Neuronal stem cell (in vitro differentiated cells): ENCODE measurements around the gene DNM3.

Source experiments
- DNase-seq: peaks from one replicate; pipeline ENCODE4 v3.0.0-alpha.2; 2013; ENCODE audit warnings: low spot score
- H2AFZ ChIP-seq: one replicate; pipeline ENCODE4 v1.6.1; 2013; ENCODE audit warnings: mild to moderate bottlenecking, low read length, inconsistent platforms
- H2AK5ac ChIP-seq: 2 replicates; pipeline ENCODE4 v1.6.1; 2013; ENCODE audit warnings: low read depth, mild to moderate bottlenecking, inconsistent platforms, low read length, moderate library complexity, mixed read lengths
- H2BK120ac ChIP-seq: 2 replicates; pipeline ENCODE4 v1.6.1; 2013; ENCODE audit warnings: low read depth, mild to moderate bottlenecking, inconsistent platforms, low read length, moderate library complexity, mixed read lengths
- H2BK12ac ChIP-seq: one replicate; pipeline ENCODE4 v1.6.1; 2013; ENCODE audit warnings: low read length, inconsistent platforms
- H2BK15ac ChIP-seq: 2 replicates; pipeline ENCODE4 v1.6.1; 2013; ENCODE audit warnings: mild to moderate bottlenecking, low read length, inconsistent platforms, mixed read lengths
- H2BK5ac ChIP-seq: one replicate; pipeline ENCODE4 v1.6.1; 2013; ENCODE audit warnings: inconsistent platforms, mild to moderate bottlenecking, low read length, moderate library complexity
- H3K14ac ChIP-seq: one replicate; pipeline ENCODE4 v1.6.1; 2013; ENCODE audit warnings: low read length, inconsistent platforms
- H3K18ac ChIP-seq: 2 replicates; pipeline ENCODE4 v1.6.1; 2013; ENCODE audit warnings: low read length, inconsistent platforms
- H3K23ac ChIP-seq: 2 replicates; pipeline ENCODE4 v1.6.1; 2013; ENCODE audit warnings: low read depth, mild to moderate bottlenecking, mixed read lengths, low read length, inconsistent platforms; ENCODE audit not compliant: poor library complexity
- H3K27ac ChIP-seq: replicated peaks from 3 replicates; pipeline ENCODE4 v1.5.1; 2013; ENCODE audit warnings: low read length, inconsistent platforms
- H3K27me3 ChIP-seq, 3 experiments: 2 replicates each; pipeline ENCODE4 v1.6.1; 2013; ENCODE audit warnings: low read length in 3 of 3, mild to moderate bottlenecking in 2 of 3, inconsistent platforms in 1 of 3, low read depth in 1 of 3, mixed read lengths in 1 of 3, moderate library complexity in 1 of 3; ENCODE audit not compliant: control insufficient read depth in 3 of 3, insufficient read depth in 3 of 3
- H3K36me3 ChIP-seq, 2 donors: replicated peaks in 1 of 2; 2 replicates each; pipeline ENCODE4 v1.6.1; 2013; ENCODE audit warnings: low read length in 2 of 2; ENCODE audit not compliant: control insufficient read depth in 2 of 2, insufficient read depth in 2 of 2
- H3K4ac ChIP-seq: 2 replicates; pipeline ENCODE4 v1.6.1; 2013; ENCODE audit warnings: inconsistent platforms, mild to moderate bottlenecking, low read length, moderate library complexity
- H3K4me1 ChIP-seq, 2 donors: 1 replicate in 1 of 2; 2 replicates in 1 of 2; pipeline ENCODE4 v1.6.1; 2013; ENCODE audit warnings: low read length in 2 of 2, low read depth in 1 of 2; ENCODE audit not compliant: control insufficient read depth in 2 of 2, insufficient read depth in 1 of 2
- H3K4me2 ChIP-seq: one replicate; pipeline ENCODE4 v1.6.1; 2013; ENCODE audit warnings: mild to moderate bottlenecking, low read length, inconsistent platforms; ENCODE audit not compliant: insufficient read depth, poor library complexity, severe bottlenecking
- H3K4me3 ChIP-seq, 2 donors: 2 replicates each; pipeline ENCODE4 v1.5.1; 2013; ENCODE audit warnings: low read length in 2 of 2, mild to moderate bottlenecking in 2 of 2, inconsistent platforms in 1 of 2, moderate library complexity in 1 of 2
- H3K79me1 ChIP-seq: one replicate; pipeline ENCODE4 v1.6.1; 2013; ENCODE audit warnings: low read depth, mild to moderate bottlenecking, inconsistent platforms, low read length, moderate library complexity
- H3K9ac ChIP-seq: one replicate; pipeline ENCODE4 v1.6.1; 2013; ENCODE audit warnings: mild to moderate bottlenecking, low read depth, low read length, inconsistent platforms; ENCODE audit not compliant: poor library complexity
- H3K9me3 ChIP-seq, 2 donors: replicated peaks in 1 of 2; 2 replicates each; pipeline versions ENCODE3 to v1.6.1; 2013; ENCODE audit warnings: low read length in 2 of 2, mild to moderate bottlenecking in 2 of 2, inconsistent platforms in 1 of 2, low read depth in 1 of 2, mixed read lengths in 1 of 2, moderate library complexity in 1 of 2; ENCODE audit not compliant: control insufficient read depth in 2 of 2, insufficient read depth in 1 of 2
- H4K8ac ChIP-seq: one replicate; pipeline ENCODE4 v1.6.1; 2013; ENCODE audit warnings: low read depth, mild to moderate bottlenecking, inconsistent platforms, low read length, moderate library complexity
- H4K91ac ChIP-seq: one replicate; pipeline ENCODE4 v1.6.1; 2013; ENCODE audit warnings: low read length, low read depth, mild to moderate bottlenecking, inconsistent platforms; ENCODE audit not compliant: poor library complexity
- WGBS, 2 donors: extraction: QIAGEN DNeasy Blood & Tissue Kit; methylation state at CpG; one replicate each; pipeline ENCODE4 v1.1.7; 2013; ENCODE audit warnings: missing lambda C conversion rate in 2 of 2, mixed read lengths in 1 of 2; ENCODE audit not compliant: insufficient read length in 2 of 2, insufficient replicate concordance in 1 of 2; ENCODE audit errors: extremely low coverage in 2 of 2; 5-methylcytosine and 5-hydroxymethylcytosine counted together

Gene DNM3

GRCh38 chr1:171966426-171967220 lies 125.3 kb downstream of the DNM3 start:
- Histone ChIP-seq H3K9me3 (no peaks in the 10 kb centered on the region), H4K8ac (no peak overlapping the region), H2BK15ac (no peak overlapping the region), H3K36me3 (no peaks in the 10 kb centered on the region), H3K4me1 (no peaks in the 10 kb centered on the region), H3K23ac (no peak overlapping the region), H4K91ac (no peak overlapping the region), H2BK5ac (no peak overlapping the region), H3K14ac (no peak overlapping the region), H2BK12ac (no peak overlapping the region), H3K9ac (no peak overlapping the region), H2BK120ac (no peak overlapping the region), H3K4me3 (no peak overlapping the region), H3K18ac (no peak overlapping the region), H3K27ac (no peak overlapping the region), H3K27me3 (peaks cover 0 to 4% (median 0%) of the 10 kb centered on the region in 3 experiments), H3K79me1 (no peaks in the 10 kb centered on the region), H3K4ac (no peak overlapping the region), H3K4me2 (no peak overlapping the region), H2AK5ac (no peak overlapping the region), H2AFZ (no peak overlapping the region)
- DNase-seq = no peak
- whole genome bisulfite sequencing, 2 donors = no CpG with 5 or more reads among the region's 3 CpGs

- no peaks in the 10 kb centered on the region for H3K27me3 ChIP-seq
- no peak overlapping the region for H2AFZ ChIP-seq
- DNase-seq = no peak
- H2BK12ac ChIP-seq = no peak overlapping the region
- H3K23ac ChIP-seq = no peak overlapping the region
- no peaks in the 10 kb centered on the region for H3K36me3 ChIP-seq
- H2AK5ac ChIP-seq = no peak overlapping the region
- H3K4ac ChIP-seq = no peak overlapping the region
- H3K9me3 ChIP-seq = no peaks in the 10 kb centered on the region
- no peak overlapping the region for H3K27ac ChIP-seq
- no peak overlapping the region for H2BK120ac ChIP-seq
- no peak overlapping the region for H3K4me3 ChIP-seq
- H3K18ac ChIP-seq = no peak overlapping the region
- H4K8ac ChIP-seq = no peak overlapping the region
- WGBS, 2 donors = no CpG with 5 or more reads among the region's 2 CpGs
- no peaks in the 10 kb centered on the region for H3K79me1 ChIP-seq
- H2BK15ac ChIP-seq = no peak overlapping the region
- no peak overlapping the region for H3K14ac ChIP-seq
- H2BK5ac ChIP-seq = no peak overlapping the region
- H4K91ac ChIP-seq = no peak overlapping the region
- H3K9ac ChIP-seq = no peak overlapping the region
- no peaks in the 10 kb centered on the region for H3K4me1 ChIP-seq
- H3K4me2 ChIP-seq = no peak overlapping the region
These were observed 127.9 kb downstream of the DNM3 start for GRCh38 chr1:171969226-171969625.

DNA sequence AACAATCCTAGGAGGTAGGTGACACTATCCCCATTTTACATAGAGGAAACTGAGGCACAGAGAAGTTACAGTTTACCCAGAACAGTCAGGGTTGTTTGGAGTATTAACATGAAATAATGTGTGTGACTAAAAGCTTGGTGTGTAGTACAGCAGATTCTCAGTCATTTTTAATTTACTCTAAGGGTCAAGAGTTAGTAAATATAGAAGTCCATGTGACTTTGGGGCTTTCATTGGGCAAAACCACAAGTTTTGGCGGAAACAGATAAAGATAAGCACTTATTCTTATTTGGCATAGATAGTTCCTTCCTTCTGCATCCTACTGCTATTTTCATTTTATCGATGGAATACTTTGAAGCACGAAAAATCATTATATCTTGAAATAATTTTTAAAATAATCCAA lies 128.5 kb downstream of the DNM3 start:
- Histone ChIP-seq H3K23ac (no peak overlapping the region), H2AFZ (no peak overlapping the region), H2AK5ac (no peak overlapping the region), H2BK15ac (no peak overlapping the region), H3K36me3 (no peaks in the 10 kb centered on the region), H2BK120ac (no peak overlapping the region), H4K91ac (no peak overlapping the region), H3K27ac (no peak overlapping the region), H3K4me1 (no peaks in the 10 kb centered on the region), H3K79me1 (no peaks in the 10 kb centered on the region), H3K27me3 (no peaks in the 10 kb centered on the region), H3K9me3 (no peaks in the 10 kb centered on the region), H3K4me2 (no peak overlapping the region), H3K4me3 (no peak overlapping the region), H3K18ac (no peak overlapping the region), H2BK5ac (no peak overlapping the region), H3K14ac (no peak overlapping the region), H3K9ac (no peak overlapping the region), H3K4ac (no peak overlapping the region), H2BK12ac (no peak overlapping the region), H4K8ac (no peak overlapping the region)
- no peak for DNase-seq
- WGBS, 2 donors = no CpG with 5 or more reads among the region's 3 CpGs

GRCh38 chr1:171972846-171973245 lies 131.5 kb downstream of the DNM3 start:
- H2BK120ac ChIP-seq = no peak overlapping the region
- H4K8ac ChIP-seq = no peak overlapping the region
- H4K91ac ChIP-seq = no peak overlapping the region
- no peak overlapping the region for H3K14ac ChIP-seq
- H2BK12ac ChIP-seq = no peak overlapping the region
- no peak overlapping the region for H2AFZ ChIP-seq
- H3K27me3 ChIP-seq = no peaks in the 10 kb centered on the region
- H3K23ac ChIP-seq = no peak overlapping the region
- no peaks in the 10 kb centered on the region for H3K79me1 ChIP-seq
- H3K4me3 ChIP-seq = no peak overlapping the region
- no peak overlapping the region for H3K9ac ChIP-seq
- H2BK15ac ChIP-seq = no peak overlapping the region
- H3K4me1 ChIP-seq = no peaks in the 10 kb centered on the region
- no peak overlapping the region for H2BK5ac ChIP-seq
- no peaks in the 10 kb centered on the region for H3K36me3 ChIP-seq
- no peak overlapping the region for H2AK5ac ChIP-seq
- WGBS, 2 donors = no CpG with 5 or more reads among the region's 3 CpGs
- no peak for DNase-seq
- H3K4ac ChIP-seq = no peak overlapping the region
- no peaks in the 10 kb centered on the region for H3K9me3 ChIP-seq
- H3K4me2 ChIP-seq = no peak overlapping the region
- no peak overlapping the region for H3K18ac ChIP-seq
- no peak overlapping the region for H3K27ac ChIP-seq
